ENCODE results near the gene ATP2B1. TPM values are rescaled to one million over a fixed set of nuclear protein-coding genes. Genes with fewer than 3 reads are reported as not detected.

Gene ATP2B1
- polyA plus RNA-seq, 1 donor from 2014 or later: 102 TPM

DNA sequence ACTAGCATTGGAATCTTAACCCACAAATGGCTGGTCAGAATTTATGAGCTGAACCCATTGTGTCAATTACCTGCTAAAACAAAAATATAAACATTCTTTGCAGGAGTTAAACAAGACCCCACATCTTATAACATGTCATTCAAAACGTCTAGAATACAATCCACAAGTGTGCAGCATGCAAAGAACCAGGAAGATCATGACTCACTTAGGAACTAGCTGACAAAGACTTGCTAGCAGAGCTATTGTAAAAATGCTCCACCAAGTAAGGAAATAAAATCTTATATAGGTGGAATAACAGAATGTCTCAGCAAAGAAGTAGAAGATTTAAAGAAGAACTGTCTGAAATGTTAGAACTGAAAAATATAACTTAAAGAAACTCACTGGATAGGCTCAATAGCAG, 156.3 kb downstream of the ATP2B1 start:
- H3K36me3 Mint-ChIP-seq: no peaks in the 10 kb centered on the region
- no peak overlapping the region for H3K4me3 Mint-ChIP-seq
- no peak overlapping the region for H3K27ac Mint-ChIP-seq
- H3K4me1 Mint-ChIP-seq: no peaks in the 10 kb centered on the region
- H3K9me3 Mint-ChIP-seq: peaks cover 0 to 5% (median 0%) of the 10 kb centered on the region in 3 donors
- no peaks in the 10 kb centered on the region for H3K27me3 Mint-ChIP-seq

DNA sequence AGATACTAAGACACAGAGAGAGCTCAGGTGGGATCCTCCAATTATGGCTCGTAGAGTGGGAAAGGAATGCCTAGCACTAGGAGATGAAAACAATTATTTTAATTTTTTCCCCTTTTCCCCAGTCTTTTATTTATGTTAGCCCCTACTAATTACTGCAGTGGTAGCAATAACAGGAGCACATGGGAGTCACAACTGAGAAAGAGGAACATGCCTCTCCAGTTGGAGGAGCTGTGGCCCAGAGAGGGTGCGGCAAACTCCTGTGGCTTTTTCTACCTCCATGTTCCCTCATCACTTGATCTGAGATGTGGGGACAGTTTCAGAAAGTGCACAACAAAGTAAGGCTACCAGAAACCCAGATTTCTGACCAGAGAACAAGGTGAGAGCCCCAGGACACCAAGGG, 156.9 kb downstream of the ATP2B1 start:
- Mint-ChIP-seq H3K27ac (no peak overlapping the region), H3K4me1 (no peaks in the 10 kb centered on the region), H3K9me3 (peaks cover 0 to 5% (median 0%) of the 10 kb centered on the region in 3 donors), H3K27me3 (no peaks in the 10 kb centered on the region), H3K4me3 (peak overlapping the region in 1 of 4 donors; percentile 59), H3K36me3 (no peaks in the 10 kb centered on the region)

DNA sequence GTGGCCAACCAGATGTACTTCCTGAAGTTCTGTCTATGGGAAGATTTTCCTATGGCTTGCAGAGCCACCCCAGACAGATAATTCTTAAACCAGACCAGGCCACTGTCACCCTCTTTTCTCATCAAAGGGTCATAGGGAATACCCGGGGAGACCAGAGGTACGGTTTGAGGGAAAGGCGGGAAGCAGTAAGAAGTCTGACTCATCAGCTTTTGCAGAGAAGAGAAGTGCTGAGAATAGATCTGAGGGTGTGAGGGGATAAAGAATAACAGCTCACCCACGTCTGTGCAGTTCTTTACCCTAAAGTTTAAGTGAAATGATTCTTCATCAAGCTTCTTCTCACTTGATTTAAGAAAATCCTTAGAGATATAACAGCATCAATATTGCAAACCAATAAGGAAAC, 161.5 kb downstream of the ATP2B1 start:
- H3K27ac Mint-ChIP-seq: no peak overlapping the region
- peaks cover 0 to 1% (median 0%) of the 10 kb centered on the region in 3 donors for H3K9me3 Mint-ChIP-seq
- no peaks in the 10 kb centered on the region for H3K27me3 Mint-ChIP-seq
- no peak overlapping the region for H3K4me3 Mint-ChIP-seq
- H3K4me1 Mint-ChIP-seq: peaks cover 6 to 9% (median 6%) of the 10 kb centered on the region in 3 donors
- peaks cover under 1% of the 10 kb centered on the region for H3K36me3 Mint-ChIP-seq

DNA sequence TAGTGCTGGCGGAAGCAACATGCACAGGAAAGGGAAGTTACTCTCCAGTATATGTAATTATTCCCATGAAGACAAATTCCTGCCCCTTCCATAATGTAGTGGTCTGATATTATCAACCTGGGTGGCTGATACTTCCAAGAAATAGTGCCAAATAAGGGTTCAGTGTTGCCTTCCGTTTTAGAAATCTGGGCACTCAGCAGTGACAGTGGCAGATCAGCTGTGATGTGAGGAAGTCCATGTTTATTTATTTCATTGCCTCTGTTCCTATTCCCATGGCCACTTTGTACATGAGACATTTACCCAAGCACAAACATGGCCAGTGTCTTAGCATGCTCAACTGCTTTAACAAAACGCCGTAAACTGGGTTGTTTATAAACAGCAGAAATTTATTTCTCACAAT, 162.5 kb downstream of the ATP2B1 start:
- peaks cover 2% of the 10 kb centered on the region for H3K36me3 Mint-ChIP-seq

DNA sequence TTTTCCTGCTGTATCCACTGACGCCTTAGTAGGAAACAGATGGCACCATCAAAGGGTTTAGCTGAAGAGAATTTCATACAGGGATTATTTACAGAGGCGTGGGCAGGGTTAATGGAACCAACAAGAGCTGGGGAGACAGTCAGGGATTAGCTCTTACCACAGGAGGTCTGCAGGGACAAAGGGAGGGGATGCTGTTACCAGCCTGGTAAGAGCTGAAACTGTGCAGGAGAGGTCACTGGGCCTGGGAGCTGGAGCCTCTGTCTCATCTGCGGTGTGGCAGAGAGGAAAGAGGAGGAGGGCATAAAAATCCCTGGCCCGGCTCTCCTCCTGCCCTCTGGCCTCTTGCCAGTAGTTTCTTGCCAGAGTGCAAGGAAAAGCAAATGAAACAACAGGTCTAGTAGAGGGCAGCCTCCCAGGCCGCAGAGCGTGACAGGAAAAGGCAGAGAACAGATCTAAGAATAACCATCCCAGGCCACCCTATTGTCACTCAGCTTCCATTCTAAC, 163.9 kb downstream of the ATP2B1 start:
- Mint-ChIP-seq H3K27ac (peak overlapping the region in 1 of 3 donors; percentile 9), H3K4me1 (peaks cover 6 to 9% (median 8%) of the 10 kb centered on the region in 3 donors), H3K36me3 (peaks cover 2% of the 10 kb centered on the region), H3K4me3 (no peak overlapping the region), H3K9me3 (no peaks in the 10 kb centered on the region), H3K27me3 (no peaks in the 10 kb centered on the region)

More for the DNA sequence above, 162.5 kb downstream of the ATP2B1 start:
- Mint-ChIP-seq H3K27me3 (no peaks in the 10 kb centered on the region), H3K4me3 (no peak overlapping the region), H3K9me3 (no peaks in the 10 kb centered on the region), H3K27ac (peak overlapping the region in 2 of 3 donors; percentile 29 to 33), H3K4me1 (peaks cover 6 to 9% (median 8%) of the 10 kb centered on the region in 3 donors)

DNA sequence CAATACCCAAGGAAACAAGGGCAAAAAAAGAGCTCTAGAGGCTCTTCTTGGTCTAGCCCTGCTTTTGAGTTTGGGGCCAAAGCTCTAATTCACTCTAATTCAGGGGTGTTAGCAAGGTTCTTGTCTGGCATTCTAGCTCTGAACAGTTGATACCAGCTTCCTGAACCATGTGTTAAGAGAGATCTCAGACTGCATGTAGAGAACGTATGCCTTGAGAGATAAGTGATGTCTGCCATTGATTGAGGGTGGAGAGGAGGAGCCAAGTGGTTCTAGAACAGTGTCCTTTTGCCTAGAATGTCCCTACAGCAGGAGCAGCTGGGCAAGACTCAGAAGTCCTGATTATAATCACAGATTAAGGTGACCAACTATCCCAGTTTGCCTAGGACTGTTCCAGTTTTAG, 164.6 kb downstream of the ATP2B1 start:
- Mint-ChIP-seq H3K4me3 (no peak overlapping the region), H3K27ac (no peak overlapping the region), H3K4me1 (peaks cover 6 to 9% (median 8%) of the 10 kb centered on the region in 3 donors), H3K36me3 (peaks cover 2% of the 10 kb centered on the region), H3K9me3 (no peaks in the 10 kb centered on the region), H3K27me3 (no peaks in the 10 kb centered on the region)

DNA sequence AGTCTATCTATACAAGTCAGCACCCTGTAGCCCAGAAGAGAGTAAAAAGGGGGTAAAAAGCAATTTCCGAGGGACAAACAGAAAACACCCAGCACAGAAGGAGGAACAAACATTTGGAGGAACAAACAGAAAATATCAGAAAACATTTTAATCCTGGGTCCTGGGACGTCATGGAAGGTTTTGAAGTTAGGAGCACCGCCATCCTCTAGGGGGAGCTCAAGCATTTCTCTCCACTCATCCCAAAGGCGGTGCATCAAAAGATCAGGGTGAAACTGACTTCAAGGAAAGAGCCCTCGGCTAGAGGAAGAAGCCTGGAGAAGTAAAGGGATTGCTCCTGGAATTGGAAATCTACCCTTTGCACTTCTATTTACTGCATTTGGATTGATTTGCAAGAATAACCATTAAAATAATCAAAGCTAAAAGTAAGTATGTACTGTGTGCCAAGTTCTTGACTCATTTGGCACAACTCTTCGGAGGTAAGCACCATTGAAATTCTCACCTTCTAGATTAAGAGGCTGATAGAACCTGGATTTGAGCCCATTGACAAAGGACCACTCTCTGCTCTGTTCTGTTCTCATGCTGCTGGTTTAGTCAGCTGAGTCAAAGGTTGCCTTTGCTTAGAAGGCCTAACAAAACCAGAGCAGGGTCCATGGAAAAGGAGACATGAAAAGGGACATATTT, 165.6 kb downstream of the ATP2B1 start:
- Mint-ChIP-seq H3K27ac (no peak overlapping the region), H3K4me3 (no peak overlapping the region), H3K27me3 (no peaks in the 10 kb centered on the region), H3K4me1 (peaks cover 6 to 9% (median 8%) of the 10 kb centered on the region in 3 donors), H3K36me3 (peaks cover 2% of the 10 kb centered on the region), H3K9me3 (no peaks in the 10 kb centered on the region)

DNA sequence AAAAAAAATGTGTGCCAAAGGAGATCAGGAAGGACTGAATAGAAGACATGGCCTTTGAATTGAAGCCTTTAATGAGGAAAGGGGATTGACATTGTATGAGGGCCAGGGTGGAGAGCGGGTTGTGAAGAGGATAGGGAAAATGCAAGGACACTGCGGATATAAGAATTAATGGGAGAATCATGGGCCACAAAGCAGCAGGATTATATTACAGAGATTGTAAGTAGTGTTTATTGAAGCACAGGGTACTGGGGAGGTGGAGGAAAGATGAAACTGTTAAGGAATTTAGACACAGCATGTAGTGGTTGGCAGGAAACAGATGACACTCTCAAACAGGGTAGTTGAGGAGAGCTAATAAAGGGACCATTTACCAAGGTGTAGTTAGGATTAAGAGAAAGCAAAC, 166.4 kb downstream of the ATP2B1 start:
- Mint-ChIP-seq H3K27ac (peak overlapping the region in 2 of 3 donors; percentile 7 to 32), H3K9me3 (no peaks in the 10 kb centered on the region), H3K27me3 (no peaks in the 10 kb centered on the region), H3K4me1 (peaks cover 6 to 9% (median 8%) of the 10 kb centered on the region in 3 donors), H3K36me3 (peaks cover 2% of the 10 kb centered on the region), H3K4me3 (no peak overlapping the region)

DNA sequence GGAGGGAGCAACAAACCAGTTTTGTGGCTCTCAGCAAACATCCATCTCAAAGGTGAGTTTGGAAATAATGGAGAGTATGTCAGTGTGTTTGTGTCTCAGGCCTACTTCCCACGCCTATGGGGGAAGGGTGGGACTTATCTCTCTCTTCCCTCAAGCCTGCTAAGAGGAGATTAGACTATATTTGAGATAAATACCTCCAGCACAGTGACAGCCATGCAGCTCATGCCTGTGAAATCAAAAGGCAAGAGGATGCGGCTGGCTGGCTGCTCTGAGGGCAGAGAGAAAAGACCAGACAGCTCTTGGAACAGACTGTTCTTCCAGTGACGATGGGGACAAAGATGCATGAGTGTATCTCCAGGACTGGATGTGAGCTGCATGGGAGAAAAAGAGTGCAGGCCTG, 168.1 kb downstream of the ATP2B1 start:
- Mint-ChIP-seq H3K4me1 (peaks cover 6 to 9% (median 8%) of the 10 kb centered on the region in 3 donors), H3K27me3 (no peaks in the 10 kb centered on the region), H3K4me3 (no peak overlapping the region), H3K9me3 (no peaks in the 10 kb centered on the region), H3K27ac (peak overlapping the region in 1 of 3 donors; percentile 9), H3K36me3 (peaks cover 2% of the 10 kb centered on the region)

DNA sequence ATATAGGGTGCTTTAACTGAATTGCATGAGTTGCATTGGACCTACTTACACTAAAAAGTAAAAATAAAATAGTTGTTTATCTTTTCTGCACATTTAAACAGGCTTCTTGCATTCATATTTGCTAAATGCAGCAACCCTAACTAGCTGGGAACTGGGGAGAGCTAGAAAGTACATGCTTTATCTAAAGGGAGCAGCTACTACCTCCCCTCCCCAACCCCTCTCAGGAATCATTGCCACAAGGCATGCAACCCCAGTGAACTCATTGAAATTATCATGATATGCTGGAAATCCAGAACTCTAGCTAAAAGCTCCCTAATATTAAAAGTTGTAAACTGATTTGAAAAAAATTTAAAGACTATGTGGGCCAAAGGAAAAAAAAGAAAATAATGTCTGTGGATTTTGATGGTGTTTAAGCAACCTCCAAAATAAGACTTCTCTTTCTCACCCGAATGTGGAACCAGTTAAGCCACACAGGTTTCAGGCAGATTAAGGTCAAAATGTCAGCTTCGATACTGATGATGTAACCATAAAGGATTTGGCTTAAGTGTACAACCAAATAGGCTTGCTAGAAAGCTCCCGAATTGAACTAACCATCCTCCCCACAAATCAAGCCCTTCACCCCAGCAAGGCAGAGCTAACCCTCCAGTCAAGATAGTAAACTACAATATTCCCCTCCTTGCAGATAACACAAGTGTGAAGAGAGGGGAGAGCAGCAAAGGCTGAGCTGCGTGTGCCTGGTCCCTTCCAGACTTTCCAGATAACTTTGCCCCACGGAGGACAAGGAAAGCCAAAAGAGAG, 169.0 kb downstream of the ATP2B1 start:
- H3K36me3 Mint-ChIP-seq: peaks cover 2% of the 10 kb centered on the region
- peaks cover 6 to 10% (median 8%) of the 10 kb centered on the region in 3 donors for H3K4me1 Mint-ChIP-seq
- no peak overlapping the region for H3K4me3 Mint-ChIP-seq
- no peaks in the 10 kb centered on the region for H3K9me3 Mint-ChIP-seq
- H3K27me3 Mint-ChIP-seq: no peaks in the 10 kb centered on the region
- H3K27ac Mint-ChIP-seq: no peak overlapping the region

DNA sequence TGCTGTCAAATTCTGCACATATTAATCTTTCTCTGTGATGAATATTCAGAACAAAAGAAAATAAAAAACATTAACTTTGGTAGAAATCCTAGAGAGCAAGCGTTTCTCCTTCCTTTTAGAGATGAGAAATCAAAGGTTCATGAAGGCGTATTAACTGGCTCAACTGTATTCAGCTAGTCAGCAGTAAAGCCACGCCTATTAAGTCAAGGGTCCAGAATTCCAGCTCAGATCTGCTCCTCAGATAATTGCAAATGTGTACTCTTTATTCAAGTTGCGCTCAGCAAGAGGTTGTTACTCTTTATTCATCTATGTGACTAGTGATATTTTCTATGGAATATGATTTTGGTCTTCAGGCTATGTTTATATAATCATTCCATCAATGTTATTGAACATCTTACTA, 169.7 kb downstream of the ATP2B1 start:
- peaks cover 2% of the 10 kb centered on the region for H3K36me3 Mint-ChIP-seq
- H3K27me3 Mint-ChIP-seq: no peaks in the 10 kb centered on the region
- peaks cover 6 to 10% (median 8%) of the 10 kb centered on the region in 3 donors for H3K4me1 Mint-ChIP-seq
- no peak overlapping the region for H3K4me3 Mint-ChIP-seq
- H3K9me3 Mint-ChIP-seq: no peaks in the 10 kb centered on the region
- H3K27ac Mint-ChIP-seq: no peak overlapping the region

Other genes starting within 250 kb of the ATP2B1 start
- gene GALNT4, start 184.0 kb downstream of the ATP2B1 start, polyA plus RNA-seq: 3.1 TPM
- 26.1 TPM for gene POC1B, start 182.8 kb downstream of the ATP2B1 start, polyA plus RNA-seq

Data from IgD-negative memory B cell (primary cell).